Erythroblast (primary cell): ENCODE results near the gene GALNT7.

Source experiments
- GATA1 ChIP-seq: IDR thresholded peaks from 2 replicates; pipeline ENCODE4 v1.6.1; 2011; ENCODE audit warnings: low read depth, mild to moderate bottlenecking, control low read depth, low read length, moderate library complexity
- POLR2A ChIP-seq: IDR thresholded peaks from 2 replicates; pipeline ENCODE4 v1.6.1; 2011; ENCODE audit warnings: mild to moderate bottlenecking, low read length

DNA sequence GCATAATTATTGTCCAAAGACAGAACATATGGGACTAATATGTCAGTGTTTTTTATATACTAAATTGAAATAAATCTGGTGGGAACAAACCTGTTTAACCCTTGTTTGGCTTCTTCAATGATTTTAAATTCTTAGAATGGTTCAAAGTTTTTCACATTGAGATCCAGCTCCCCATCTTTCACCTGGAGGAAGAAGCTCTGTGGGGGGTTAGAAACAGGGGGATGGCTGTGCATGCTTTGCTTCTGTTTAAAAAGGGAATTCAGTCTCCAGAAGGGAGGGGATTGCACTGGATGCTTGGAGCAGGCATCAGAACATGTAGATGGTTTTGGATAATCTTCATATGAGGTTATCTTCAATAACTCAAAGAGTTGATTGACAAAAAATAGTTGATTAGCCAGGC, 72.1 kb downstream of the GALNT7 start:
- TF ChIP-seq POLR2A, result no peak
- TF ChIP-seq GATA1, result no peak
